NT2/D1 (cell line): ENCODE measurements around the gene ABHD1.

Source experiments
- DNase-seq: peaks from one replicate; pipeline ENCODE4 v3.0.0-alpha.2; 2011; ENCODE audit warnings: low read depth, low spot score
- H3K27me3 ChIP-seq: 2 replicates; pipeline ENCODE4 v1.6.0; 2011; ENCODE audit warnings: mild to moderate bottlenecking; ENCODE audit not compliant: insufficient read length, insufficient read depth
- H3K36me3 ChIP-seq: 2 replicates; pipeline ENCODE4 v1.6.1; 2011; ENCODE audit warnings: mild to moderate bottlenecking, low read length, mixed read lengths; ENCODE audit not compliant: insufficient read depth, insufficient read length
- H3K4me1 ChIP-seq: 2 replicates; pipeline ENCODE4 v1.5.1; 2011; ENCODE audit not compliant: insufficient read depth, insufficient read length
- H3K4me3 ChIP-seq: 2 replicates; pipeline ENCODE4 v1.5.1; 2011; ENCODE audit warnings: low read depth; ENCODE audit not compliant: insufficient read length
- H3K9ac ChIP-seq: 2 replicates; pipeline ENCODE4 v1.6.0; 2011; ENCODE audit warnings: low read depth; ENCODE audit not compliant: insufficient read length
- H3K9me3 ChIP-seq: 2 replicates; pipeline ENCODE4 v1.5.1; 2011; ENCODE audit warnings: mild to moderate bottlenecking, low read length; ENCODE audit not compliant: insufficient read depth
- SUZ12 ChIP-seq: IDR thresholded peaks from 2 replicates; pipeline ENCODE4 v1.6.1; 2011; ENCODE audit not compliant: insufficient read length, insufficient read depth; ENCODE audit errors: extremely low read depth
- YY1 ChIP-seq: IDR thresholded peaks from 2 replicates; pipeline ENCODE4 v1.6.1; 2011; ENCODE audit not compliant: insufficient read length, insufficient read depth
- ZNF274 ChIP-seq: IDR thresholded peaks from 2 replicates; pipeline ENCODE4 v1.6.1; 2011; ENCODE audit warnings: mild to moderate bottlenecking, low read depth, low read length

Gene ABHD1

DNA sequence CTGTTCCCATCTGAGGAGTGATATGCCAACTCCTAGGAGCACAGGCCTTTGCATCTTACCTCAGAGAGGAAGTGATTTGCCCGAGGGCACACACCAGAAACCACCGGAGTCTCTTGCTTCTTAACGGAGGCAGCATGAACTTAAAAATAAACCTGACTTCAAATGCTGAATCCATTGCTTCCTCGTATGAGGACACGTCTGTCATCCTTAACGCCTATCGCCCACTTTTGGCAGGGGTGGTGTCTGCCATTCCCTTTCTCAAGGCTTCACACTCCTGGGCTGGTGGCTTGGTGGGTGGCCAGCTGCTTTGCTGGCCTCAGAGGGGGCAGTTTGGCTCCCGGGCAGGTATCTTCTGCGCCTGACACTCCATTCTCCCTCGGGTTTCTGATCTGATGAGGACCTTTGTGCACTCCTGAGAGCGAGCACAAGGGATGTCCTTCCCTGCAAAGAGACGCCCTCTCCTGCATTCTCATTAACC lies 11.9 kb downstream of the ABHD1 start:
- no peak for DNase-seq
- no peak overlapping the region for H3K4me3 ChIP-seq
- no peaks in the 10 kb centered on the region for H3K9me3 ChIP-seq
- peaks cover 8% of the 10 kb centered on the region for H3K4me1 ChIP-seq
- TF ChIP-seq YY1, result no peak
- peaks cover 31% of the 10 kb centered on the region for H3K36me3 ChIP-seq
- H3K27me3 ChIP-seq, result no peaks in the 10 kb centered on the region
- no peak overlapping the region for H3K9ac ChIP-seq

DNA sequence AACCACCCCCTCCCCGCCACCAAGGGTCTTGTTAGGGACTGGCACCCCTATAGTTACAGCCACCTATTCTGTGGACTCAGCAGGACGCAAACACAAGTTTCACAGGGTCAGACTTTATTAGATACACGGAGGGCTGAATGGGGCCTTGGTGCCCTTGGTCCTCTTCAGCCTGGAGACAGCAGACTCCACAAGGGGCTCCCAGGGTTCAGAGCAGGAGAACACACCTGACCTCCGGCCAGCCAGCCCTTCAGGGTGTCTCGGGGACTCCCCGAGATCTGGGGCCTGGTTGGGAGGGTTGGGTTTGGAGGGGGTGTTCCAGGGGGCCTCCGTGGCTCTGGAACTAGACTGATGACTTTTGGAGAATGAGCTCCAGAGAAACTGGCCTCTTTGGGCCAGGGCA lies 13.1 kb downstream of the ABHD1 start:
- H3K4me3 ChIP-seq, result no peak overlapping the region
- H3K4me1 ChIP-seq, result peaks cover 8% of the 10 kb centered on the region
- H3K36me3 ChIP-seq, result peaks cover 18% of the 10 kb centered on the region
- no peaks in the 10 kb centered on the region for H3K27me3 ChIP-seq
- no peak overlapping the region for H3K9ac ChIP-seq
- TF ChIP-seq ZNF274 (no peak), YY1 (no peak), SUZ12 (no peak)
- DNase-seq, result no peak
- no peaks in the 10 kb centered on the region for H3K9me3 ChIP-seq

DNA sequence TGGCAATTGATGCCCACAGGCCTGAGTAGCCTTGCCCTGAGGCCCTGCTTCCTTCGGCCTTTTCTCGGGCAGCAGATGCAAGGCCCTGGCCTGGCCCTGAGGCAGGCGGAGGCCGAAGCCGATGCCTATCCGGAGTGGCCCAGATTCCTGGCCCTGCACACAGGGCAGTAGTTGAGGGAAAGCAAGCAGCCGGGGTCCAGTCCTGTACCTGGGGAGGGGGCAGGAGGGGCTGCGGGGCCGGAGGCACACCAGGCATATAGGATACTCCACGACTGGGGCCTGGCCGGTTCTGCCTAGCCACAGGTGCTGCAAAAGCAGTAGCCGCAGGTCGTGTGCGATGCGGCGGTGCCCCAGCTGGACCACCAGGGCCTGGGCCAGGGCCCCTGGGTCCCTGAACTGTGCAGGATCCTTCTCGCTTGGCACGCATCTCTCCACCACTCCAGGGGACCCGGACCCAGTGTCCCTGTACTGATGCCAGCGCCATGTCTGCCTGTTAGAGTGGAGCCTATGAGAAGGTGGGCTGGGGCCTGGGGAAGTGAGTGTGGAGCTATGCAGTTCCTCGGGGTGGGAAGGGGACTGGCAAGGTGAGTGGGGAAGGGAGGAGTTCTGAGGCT lies 13.8 kb downstream of the ABHD1 start:
- DNase-seq, result no peak
- Histone ChIP-seq H3K4me3 (no peak overlapping the region), H3K9ac (no peak overlapping the region), H3K27me3 (no peaks in the 10 kb centered on the region), H3K9me3 (no peaks in the 10 kb centered on the region), H3K4me1 (peaks cover 8% of the 10 kb centered on the region), H3K36me3 (peaks cover 12% of the 10 kb centered on the region)
- TF ChIP-seq SUZ12 (no peak), YY1 (no peak), ZNF274 (no peak)

DNA sequence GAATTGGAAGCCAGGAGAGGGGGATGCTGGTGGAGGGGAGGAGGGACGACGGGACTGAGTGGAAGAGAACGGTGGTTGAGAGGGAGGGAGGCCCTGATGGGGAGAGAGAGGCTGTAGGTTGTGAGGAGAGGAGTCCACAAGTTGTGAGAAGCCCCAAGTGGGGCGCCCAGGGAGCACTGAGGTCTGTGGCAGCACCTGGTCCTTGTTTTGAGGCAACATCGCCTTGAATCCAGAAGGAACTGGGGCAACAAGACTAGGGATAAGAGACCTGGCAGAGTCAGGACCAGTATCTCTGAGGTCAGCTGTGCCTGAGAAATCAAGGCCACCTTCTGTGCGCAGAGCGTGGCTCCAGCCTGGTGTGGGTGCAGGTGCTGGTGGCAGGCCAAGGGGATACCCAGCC lies 14.5 kb downstream of the ABHD1 start:
- no peak overlapping the region for H3K4me3 ChIP-seq
- H3K9me3 ChIP-seq, result no peaks in the 10 kb centered on the region
- H3K4me1 ChIP-seq, result peaks cover 7% of the 10 kb centered on the region
- DNase-seq, result no peak
- TF ChIP-seq ZNF274, result no peak
- no peak for TF ChIP-seq YY1
- no peak for TF ChIP-seq SUZ12
- H3K9ac ChIP-seq, result no peak overlapping the region
- no peaks in the 10 kb centered on the region for H3K27me3 ChIP-seq
- peaks cover 5% of the 10 kb centered on the region for H3K36me3 ChIP-seq

DNA sequence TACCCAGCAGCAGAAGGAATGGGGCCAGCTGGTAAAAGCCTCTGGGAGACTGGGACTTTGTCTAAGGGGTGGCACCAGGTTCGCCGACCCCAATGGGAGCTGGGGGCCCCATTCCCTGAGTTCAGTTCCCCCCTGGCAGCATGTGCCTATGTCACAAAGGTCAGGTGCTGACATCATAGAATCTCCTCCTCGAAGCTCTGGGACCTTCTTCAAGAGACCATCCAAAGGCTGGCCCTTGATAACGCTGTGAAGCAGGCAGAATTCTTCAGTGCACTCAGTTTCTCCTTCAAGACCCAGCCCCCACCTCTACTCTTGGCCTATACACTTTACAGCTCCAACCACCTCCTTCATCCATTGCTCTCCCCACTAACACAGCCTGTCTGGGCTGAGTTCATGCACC lies 15.7 kb downstream of the ABHD1 start, which contains the start of gene PRR30:
TSS of gene PRR30 (minus strand) at position 101 of the 400 bp plus-strand sequence. CDS start 1,081 bp downstream, outside the sequence.
- Histone ChIP-seq H3K4me3 (no peak within 1 kb of the TSS), H3K27me3 (no peaks in the 10 kb centered on the region), H3K4me1 (peaks cover 2% of the 10 kb centered on the region), H3K36me3 (no peaks in the 10 kb centered on the region), H3K9ac (no peak within 1 kb of the TSS), H3K9me3 (no peaks in the 10 kb centered on the region)
- DNase-seq, result no peak
- TF ChIP-seq SUZ12 (no peak), YY1 (no peak), ZNF274 (no peak)

DNA sequence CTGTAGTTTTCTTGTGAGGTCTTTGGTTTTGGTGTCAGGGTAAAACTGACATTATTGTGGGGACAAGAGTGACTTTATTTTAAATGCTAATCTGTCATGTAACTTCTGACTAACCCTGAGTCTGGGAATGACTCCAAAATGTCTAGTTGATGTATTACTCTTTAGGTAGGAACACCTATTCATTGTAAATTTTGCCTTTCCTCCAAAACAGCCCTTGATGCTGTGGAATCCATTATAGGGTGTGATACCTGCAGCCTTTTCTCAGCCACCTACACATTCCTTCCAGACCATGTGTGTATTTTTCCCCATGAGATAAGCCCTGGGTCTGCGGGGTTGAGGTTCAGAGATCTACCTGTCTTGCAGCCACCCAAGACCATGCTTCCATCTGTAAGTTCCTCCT lies 19.7 kb downstream of the ABHD1 start:
- TF ChIP-seq ZNF274, result no peak
- TF ChIP-seq YY1, result no peak
- no peak for TF ChIP-seq SUZ12
- H3K4me1 ChIP-seq, result no peaks in the 10 kb centered on the region
- no peaks in the 10 kb centered on the region for H3K36me3 ChIP-seq
- H3K27me3 ChIP-seq, result no peaks in the 10 kb centered on the region
- no peaks in the 10 kb centered on the region for H3K9me3 ChIP-seq
- H3K9ac ChIP-seq, result no peak overlapping the region
- no peak overlapping the region for H3K4me3 ChIP-seq
- DNase-seq, result no peak

DNA sequence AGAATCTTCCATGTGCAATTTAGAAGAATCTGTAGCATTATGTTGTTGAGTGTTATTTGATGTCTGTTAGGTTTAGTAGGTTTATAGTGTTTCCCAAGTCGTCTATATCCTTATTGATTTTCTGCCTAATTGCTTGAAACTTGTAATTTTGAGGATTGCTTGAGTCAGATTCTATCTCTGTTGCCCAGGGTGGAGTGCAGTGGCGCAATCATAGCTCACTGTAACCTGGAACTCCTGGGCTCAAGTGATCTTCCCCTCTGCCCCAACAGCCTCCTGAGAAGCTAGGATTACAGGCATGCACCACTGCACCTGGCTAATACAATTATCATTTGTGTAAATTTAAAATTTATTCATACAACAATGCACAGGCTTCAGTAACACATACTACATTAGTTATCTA lies 22.1 kb downstream of the ABHD1 start:
- Histone ChIP-seq H3K9ac (no peak overlapping the region), H3K4me3 (no peak overlapping the region), H3K27me3 (no peaks in the 10 kb centered on the region), H3K4me1 (peaks cover 2% of the 10 kb centered on the region), H3K36me3 (no peaks in the 10 kb centered on the region), H3K9me3 (no peaks in the 10 kb centered on the region)
- no peak for DNase-seq
- TF ChIP-seq YY1, result no peak
- no peak for TF ChIP-seq ZNF274
- no peak for TF ChIP-seq SUZ12

DNA sequence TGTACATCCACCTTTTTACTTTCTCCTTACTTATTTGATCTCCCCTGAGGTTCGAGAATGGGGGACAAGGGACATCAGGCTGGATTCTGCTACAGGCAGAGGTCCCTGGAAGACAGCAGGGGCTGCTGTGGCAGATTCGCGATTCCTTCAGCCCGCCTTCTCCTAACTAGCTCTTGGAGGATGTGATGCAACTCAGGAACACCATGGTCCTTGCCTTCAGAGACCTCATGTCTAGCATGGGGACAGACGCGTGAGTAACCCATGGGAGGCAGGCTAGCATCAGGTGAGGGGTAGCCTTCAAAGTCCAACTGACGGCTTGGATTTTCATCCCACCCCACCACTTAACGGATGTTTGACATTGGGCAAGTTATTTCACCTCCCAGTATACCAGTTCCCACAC lies 24.3 kb downstream of the ABHD1 start:
- no peaks in the 10 kb centered on the region for H3K9me3 ChIP-seq
- no peak for DNase-seq
- no peak overlapping the region for H3K9ac ChIP-seq
- no peak overlapping the region for H3K4me3 ChIP-seq
- TF ChIP-seq SUZ12, result no peak
- no peak for TF ChIP-seq ZNF274
- no peak for TF ChIP-seq YY1
- H3K27me3 ChIP-seq, result no peaks in the 10 kb centered on the region
- H3K4me1 ChIP-seq, result peaks cover 4% of the 10 kb centered on the region
- H3K36me3 ChIP-seq, result no peaks in the 10 kb centered on the region
